Neural cell (in vitro differentiated cells): ENCODE measurements around the gene SLC6A11.

Experiments used
- EZH2 ChIP-seq: fragments of 200-600, 300-800 bp; shearing (Covaris generic), sonication (generic); IDR thresholded peaks from 2 replicates; pipeline ENCODE4 v1.6.1; 2014; ENCODE audit warnings: antibody characterized with exemption, low read length, borderline replicate concordance, mild to moderate bottlenecking; ENCODE audit not compliant: insufficient read depth, poor library complexity, severe bottlenecking
- SMC3 ChIP-seq: fragments of 450-650 bp; conservative IDR thresholded peaks from 2 replicates; pipeline ENCODE4 v1.6.1; 2014; ENCODE audit warnings: antibody characterized with exemption, mild to moderate bottlenecking, moderate library complexity; ENCODE audit not compliant: poor library complexity

DNA sequence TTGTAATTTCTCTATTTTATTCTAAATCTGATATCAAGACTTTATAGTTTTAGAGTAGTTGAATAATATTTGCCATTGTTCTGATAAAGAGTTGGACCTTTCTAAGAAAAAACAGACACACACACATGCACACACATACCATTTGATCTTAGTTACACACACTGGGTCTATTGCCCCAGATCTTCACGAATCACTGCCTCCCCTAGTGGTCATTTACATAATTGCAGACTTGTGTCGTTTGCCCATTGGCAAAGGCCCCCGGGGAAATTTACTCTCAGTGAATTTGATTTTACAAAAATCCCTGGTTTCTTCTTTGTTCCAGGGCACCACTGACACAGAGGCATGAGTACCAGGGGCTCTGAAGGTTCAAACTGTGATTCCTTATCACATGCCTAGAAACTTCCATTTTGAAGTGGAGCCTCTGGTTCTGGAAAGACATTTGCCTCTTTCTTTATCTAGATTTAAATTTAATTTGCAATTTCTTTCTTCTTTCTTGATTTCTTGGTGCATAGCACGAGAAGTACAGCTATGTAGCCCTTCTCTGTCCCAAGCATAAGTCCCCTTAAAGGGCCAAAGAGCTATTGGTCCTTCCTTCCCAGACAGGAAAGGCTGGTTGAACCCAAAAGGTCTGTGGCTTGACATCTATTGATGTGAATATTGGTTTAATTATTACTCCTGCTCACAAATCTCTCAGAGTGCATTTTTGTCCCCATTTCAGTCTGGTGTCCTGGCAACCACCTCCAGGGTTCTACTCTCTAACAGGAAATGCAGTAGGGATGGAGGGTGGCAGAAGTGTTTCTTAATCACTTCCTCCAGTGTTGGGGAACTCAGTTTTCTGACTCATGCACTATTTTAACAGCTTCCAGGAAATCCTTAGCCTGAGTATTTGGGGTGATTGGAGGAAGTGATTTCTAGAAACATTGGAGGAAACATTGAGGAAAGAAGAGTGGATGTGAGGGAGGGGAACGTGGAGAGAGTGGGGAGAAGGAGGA lies 32.4 kb upstream of the SLC6A11 start:
- TF ChIP-seq EZH2: no peak
- TF ChIP-seq SMC3: no peak
